A204.1 (cell line): ENCODE results near the gene SUPT3H.
"Not testable (repeated sequence)": the region's sequence is repeated elsewhere in the genome, so short reads cannot be mapped to it uniquely, and the experiment has no call there.

ENCODE experiments used
- FAIRE-seq: peaks from 2 replicates; lab custom pipeline; 2012; peaks lifted over from hg19 to GRCh38; lab: Jason Lieb, UNC

Gene SUPT3H

GRCh38 chr6:45254253-45254652 is 123.5 kb downstream of the SUPT3H start:
- FAIRE-seq = no peak

DNA sequence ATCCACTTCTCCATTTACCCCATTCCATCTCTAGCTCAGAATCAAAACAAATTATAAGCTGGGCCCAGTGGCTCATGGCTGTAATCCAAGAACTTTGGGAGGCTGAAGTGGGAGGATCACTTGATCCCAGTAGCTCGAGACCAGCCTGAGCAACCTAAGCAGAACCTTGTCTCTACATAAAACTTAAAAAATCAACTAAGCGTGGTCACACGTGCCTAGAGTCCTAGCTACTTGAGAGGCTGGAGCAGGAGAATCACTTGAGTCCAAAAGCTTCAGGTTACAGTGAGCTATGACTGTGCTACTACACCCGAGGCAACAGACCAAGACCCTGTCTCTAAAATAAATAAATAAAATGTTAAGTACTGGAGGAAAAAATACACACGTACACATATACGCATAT is 124.3 kb downstream of the SUPT3H start:
- FAIRE-seq = no peak

DNA sequence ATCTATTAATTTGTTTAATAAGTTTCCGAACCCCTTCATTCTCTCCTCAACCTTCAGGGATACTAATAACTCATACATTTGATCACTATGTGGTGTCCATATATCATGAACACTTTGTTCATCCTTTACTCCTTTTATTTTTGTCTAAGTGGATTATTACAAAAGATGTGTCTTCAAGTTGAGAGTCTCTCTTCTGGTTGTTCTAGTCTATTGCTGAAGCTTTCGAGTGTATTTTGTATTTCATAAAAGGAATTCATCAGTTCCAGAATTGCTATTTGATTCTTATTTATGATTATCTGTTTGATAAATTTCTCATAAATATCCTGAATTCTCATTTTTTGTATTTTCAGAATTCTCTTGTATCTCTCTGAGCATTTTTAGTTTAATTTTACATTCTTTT is 146.1 kb downstream of the SUPT3H start:
- no peak for FAIRE-seq

- FAIRE-seq = no peak
Observed at GRCh38 chr6:45229416-45229815, 148.3 kb downstream of the SUPT3H start.

GRCh38 chr6:45226081-45226480 is 151.7 kb downstream of the SUPT3H start:
- no peak for FAIRE-seq

DNA sequence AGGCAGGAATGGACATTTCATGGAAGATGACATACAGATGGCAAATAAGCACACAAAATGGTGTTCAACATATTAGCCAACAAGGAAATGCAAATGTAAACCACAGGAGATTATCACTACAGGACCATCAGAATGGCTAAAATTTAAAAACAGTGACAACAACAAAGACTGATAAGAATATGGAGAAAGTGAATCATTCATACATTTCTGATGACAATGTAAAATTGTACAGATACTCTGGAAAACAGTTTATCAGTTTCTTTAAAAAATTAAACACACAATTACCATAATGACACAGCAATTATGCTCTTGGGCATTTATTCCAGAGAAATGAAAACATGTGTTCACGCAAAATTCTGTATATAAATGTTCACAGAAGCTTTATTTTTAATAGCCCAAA is 155.4 kb downstream of the SUPT3H start:
- no peak for FAIRE-seq

DNA sequence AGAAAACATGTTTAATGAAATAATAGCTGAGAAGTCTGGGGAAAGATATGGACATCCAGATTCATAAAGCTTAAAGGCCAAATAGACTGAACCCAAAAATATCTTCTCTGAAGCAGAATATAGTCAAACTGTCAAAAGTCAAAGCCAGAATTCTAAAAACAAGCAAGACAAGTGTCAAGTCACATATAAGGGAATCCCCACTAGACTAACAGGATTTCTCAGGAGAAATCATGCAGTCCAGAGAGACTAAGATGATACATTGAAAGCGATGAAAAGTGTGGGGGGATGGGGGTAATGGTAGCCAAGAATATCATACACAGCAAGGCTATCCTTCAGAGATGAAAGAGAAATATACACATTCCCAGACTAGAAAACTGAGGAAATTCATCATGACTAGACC is 162.0 kb downstream of the SUPT3H start:
- no peak for FAIRE-seq

DNA sequence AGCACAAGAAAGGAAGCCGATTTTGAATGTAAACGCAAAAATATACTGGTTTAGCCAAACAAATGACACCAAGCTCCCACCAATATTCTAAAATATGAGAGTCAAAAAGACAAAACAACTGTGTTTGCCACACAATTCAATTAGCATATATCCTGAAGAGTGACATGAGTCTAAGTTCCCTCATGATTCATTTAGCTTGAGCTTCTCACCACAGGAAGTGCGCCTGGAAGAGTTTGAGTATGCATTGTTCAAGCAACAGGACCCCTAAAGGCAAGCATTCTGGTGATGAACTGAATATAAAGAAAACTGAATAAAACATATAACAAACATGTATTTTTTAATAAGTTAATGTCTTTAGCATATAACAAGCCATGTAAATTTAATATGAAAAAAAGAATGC is 164.8 kb downstream of the SUPT3H start:
- FAIRE-seq = no peak

- no peak for FAIRE-seq
Observed at GRCh38 chr6:45209762-45210161, 168.0 kb downstream of the SUPT3H start.

DNA sequence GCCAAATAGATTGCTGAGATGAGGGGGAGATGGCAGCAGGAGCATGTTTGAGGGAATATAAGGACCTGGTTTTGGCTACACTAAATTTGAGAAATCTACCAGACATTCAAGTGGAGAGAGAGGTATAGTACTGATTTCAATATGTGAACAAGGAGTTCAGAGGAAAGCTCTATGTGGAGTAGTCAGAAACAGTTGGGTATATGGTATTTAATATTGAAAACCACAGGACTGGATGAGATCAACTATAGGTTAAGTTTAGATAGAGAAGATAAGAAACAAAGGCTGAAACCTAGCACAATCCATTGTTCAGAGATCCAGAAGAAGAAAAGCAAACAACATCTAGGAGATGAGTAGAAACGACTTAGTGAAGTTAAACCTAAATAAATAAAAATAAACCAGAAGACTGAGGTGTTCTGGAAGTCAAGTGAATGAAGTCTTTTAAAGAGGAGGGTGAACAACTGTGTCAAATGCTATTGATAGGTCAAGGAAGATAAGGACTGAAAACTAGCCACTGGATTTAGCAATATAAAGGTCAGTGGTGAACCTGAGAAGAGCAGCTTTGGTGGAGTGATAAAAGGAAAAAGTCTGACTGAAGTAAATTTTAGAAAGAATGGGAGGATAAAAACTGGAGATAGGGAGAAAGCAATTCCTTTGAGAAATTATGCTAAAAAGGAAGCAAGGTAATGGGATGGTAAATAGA is 170.8 kb downstream of the SUPT3H start:
- FAIRE-seq = no peak

DNA sequence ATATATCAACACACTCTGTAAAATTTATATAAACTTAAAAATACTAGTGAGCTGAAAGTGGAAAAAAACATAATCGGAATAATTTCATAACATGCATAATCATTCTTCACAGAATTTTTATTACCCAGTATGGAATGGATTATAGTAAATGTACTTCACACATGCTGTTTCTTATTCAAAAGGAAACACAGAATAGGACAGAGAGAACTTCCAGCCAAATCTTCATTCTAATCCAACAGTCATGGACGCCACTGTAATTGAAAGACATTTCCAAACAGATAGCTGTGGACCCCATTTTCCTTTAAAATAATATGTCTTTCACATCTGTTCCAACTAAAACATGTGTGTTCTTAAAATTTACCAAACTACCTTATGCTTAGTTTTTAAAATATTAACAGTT is 176.2 kb downstream of the SUPT3H start:
- no peak for FAIRE-seq

DNA sequence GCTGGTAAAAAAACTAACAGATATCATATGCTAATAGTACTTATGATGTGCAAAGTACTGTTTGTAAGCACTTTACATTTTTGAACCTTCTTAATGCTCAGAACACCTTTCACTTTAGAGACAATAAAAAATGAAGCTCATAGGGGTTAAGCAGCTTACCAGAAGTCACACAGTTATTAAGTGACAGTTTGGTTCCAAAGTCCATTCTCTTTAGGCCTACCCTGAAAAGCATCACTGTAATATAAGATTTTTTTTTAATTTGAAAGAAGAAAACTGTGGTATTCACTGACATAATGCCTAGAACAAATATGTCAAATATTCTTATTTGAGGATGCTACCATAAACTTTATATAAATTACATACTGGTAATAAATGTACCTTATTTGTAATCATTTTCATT is 177.2 kb downstream of the SUPT3H start:
- FAIRE-seq = no peak

DNA sequence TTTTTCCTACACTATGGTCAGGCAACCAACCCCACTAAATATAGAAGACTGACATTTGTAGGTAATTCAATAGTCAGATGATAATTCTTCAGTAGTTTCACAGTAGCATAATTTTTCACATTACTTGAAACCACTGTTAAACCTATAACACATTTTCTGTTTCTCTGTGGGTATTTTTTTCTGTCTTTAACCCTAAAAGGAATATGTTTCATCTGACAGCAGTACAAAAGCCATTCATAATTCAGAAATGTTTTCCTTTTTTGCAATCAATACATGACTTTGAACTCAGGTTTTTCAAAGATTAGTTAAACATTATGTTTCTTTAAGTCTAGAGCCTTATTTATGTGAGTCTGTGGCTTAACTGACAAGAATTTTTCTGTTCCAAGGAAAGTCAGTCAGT is 178.2 kb downstream of the SUPT3H start:
- FAIRE-seq = no peak

DNA sequence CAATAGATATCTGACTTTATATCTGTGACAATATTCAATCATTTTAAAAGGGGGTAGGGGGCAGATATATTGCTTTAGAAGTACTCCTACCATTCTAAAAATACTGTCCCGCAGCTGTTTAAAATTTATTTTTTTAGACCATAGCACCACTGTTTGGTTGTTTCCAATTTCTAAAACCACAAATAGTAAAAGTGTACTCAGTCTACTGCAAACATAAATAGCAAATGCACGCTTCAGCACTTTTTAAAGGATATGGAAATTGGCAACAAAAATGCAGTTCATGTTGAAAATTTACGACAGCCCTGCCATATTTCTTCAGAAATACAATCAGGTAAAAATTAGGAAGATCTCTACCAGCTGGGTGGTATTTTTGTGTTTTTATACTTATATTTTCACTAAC is 181.6 kb downstream of the SUPT3H start:
- FAIRE-seq = no peak

- FAIRE-seq = no peak
Observed at GRCh38 chr6:45195137-45195536, 182.6 kb downstream of the SUPT3H start.

- FAIRE-seq = no peak
Observed at GRCh38 chr6:45192556-45192955, 185.2 kb downstream of the SUPT3H start.

DNA sequence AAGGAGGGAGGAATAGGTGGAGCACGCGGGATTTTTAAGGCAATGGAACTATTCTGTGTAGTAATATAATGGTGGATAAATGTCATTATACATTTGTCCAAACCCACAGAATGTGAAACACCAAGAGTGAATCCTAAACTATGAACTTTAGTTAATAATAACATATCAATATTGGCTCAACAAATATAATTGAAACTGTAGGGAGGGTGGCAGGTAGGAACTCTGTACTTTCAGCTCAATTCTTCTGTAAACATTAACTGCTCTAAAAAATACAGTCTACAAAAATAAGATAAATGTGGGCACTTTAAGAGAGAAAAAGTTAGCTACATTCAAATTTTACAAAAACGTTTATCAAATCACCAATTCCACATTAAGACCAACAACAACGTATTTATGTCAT is 186.3 kb downstream of the SUPT3H start:
- FAIRE-seq = no peak

DNA sequence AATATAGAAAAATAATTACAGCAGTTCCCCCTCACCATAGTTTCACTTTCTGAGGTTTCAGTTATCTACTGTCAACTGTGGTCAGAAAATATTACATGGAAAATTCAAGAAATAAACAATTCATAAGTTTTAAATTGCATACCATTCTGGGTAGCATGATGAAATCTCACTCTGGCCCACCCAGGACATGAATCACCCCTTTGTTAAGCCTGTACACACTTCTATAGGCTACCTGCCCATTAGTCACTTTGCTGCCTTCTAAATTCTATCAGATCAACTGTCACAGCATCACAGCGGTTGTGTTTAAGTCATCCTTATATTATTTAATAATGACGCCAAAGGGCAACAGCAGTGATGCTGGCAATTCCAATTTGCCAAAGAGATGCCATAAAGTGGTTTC is 189.9 kb downstream of the SUPT3H start:
- no peak for FAIRE-seq

GRCh38 chr6:45185403-45186251 is 192.1 kb downstream of the SUPT3H start:
- no peak for FAIRE-seq

DNA sequence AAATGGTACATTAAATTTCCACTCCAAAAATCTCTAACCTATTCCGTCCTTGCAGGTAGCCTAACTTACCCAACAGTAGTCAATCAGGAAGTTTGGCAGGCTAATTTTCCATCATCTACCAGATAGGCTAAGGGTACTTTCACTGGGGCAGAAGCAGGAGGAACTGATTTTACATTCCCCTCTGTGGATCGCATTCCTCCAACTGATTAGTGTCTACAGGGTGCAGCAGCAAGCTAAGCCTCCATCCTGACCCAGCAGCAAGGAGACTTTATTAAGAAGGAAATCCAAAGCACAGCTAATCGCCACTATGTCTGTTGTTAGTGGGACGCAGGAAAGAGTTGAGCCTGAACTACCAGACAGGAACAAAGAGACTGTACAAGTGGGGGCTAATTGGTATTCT is 192.8 kb downstream of the SUPT3H start:
- no peak for FAIRE-seq

DNA sequence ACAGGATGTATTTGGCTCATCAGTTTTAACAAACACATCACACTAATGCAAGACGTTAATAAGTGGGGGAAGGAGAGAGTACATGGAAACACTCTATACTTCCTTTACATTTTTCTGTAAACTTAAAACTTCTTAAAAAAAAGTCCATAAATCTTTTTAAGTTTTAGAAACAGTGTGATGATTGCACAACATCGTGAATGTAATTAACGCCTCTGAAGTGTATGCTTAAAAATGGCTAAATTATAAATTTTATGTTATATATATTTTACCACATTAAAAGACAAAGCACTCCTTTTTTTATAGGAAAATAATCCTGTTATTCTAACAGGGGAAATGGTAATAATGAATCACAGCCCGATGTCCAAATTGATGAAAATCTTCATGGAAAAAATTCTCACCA is 193.7 kb downstream of the SUPT3H start:
- no peak for FAIRE-seq

- not testable (repeated sequence) for FAIRE-seq
Observed at GRCh38 chr6:45176373-45176772, 201.4 kb downstream of the SUPT3H start.

- FAIRE-seq = no peak
Observed at GRCh38 chr6:45175272-45175671, 202.5 kb downstream of the SUPT3H start.

- no peak for FAIRE-seq
Observed at GRCh38 chr6:45174045-45174444, 203.7 kb downstream of the SUPT3H start.
